Measurements from ENCODE around the gene STX5.

The STX5 gene

GRCh38 chr11:62853279-62853965 is 21.6 kb upstream of the STX5 start:
- H3K4me3 ChIP-seq (ENCODE audit: low read depth, low read length): peak overlapping the region; percentile 77
- no peak for TF ChIP-seq CTCF (conservative IDR thresholded peaks at IDR 0.05; ENCODE audit: low read depth, low read length)
- DNase-seq (ENCODE audit: low read depth): no peak

GRCh38 chr11:62852523-62853188 is 20.8 kb upstream of the STX5 start:
- H3K4me3 ChIP-seq (ENCODE audit: low read depth, low read length): no peak overlapping the region
- TF ChIP-seq CTCF (conservative IDR thresholded peaks at IDR 0.05; ENCODE audit: low read depth, low read length): no peak
- no peak for DNase-seq (ENCODE audit: low read depth)

- TF ChIP-seq CTCF (conservative IDR thresholded peaks at IDR 0.05; ENCODE audit: low read depth, low read length): no peak
- no peak overlapping the region for H3K4me3 ChIP-seq (ENCODE audit: low read depth, low read length)
- no peak for DNase-seq (ENCODE audit: low read depth)
These were observed 20.1 kb upstream of the STX5 start for GRCh38 chr11:62851807-62852522.

- TF ChIP-seq CTCF (conservative IDR thresholded peaks at IDR 0.05; ENCODE audit: low read depth, low read length): no peak
- DNase-seq (ENCODE audit: low read depth): no peak
- H3K4me3 ChIP-seq (ENCODE audit: low read depth, low read length): no peak overlapping the region
These were observed 19.3 kb upstream of the STX5 start for GRCh38 chr11:62850911-62851806.

- DNase-seq (ENCODE audit: low read depth): no peak
- H3K4me3 ChIP-seq (ENCODE audit: low read depth, low read length): no peak overlapping the region
- TF ChIP-seq CTCF (conservative IDR thresholded peaks at IDR 0.05; ENCODE audit: low read depth, low read length): no peak
These were observed 16.0 kb upstream of the STX5 start for GRCh38 chr11:62847767-62848314.

- DNase-seq (ENCODE audit: low read depth): no peak
- no peak overlapping the region for H3K4me3 ChIP-seq (ENCODE audit: low read depth, low read length)
- TF ChIP-seq CTCF (conservative IDR thresholded peaks at IDR 0.05; ENCODE audit: low read depth, low read length): no peak
These were observed 14.3 kb upstream of the STX5 start for GRCh38 chr11:62846177-62846576.
